BLaER1 treated with 17β-estradiol and CSF1 and Interleukin-3, amounts not matched to agents 10 nM and 100 nM (cell line): ENCODE data around the gene CPZ.
"Not testable (repeated sequence)": the region's sequence is repeated elsewhere in the genome, so short reads cannot be mapped to it uniquely, and the experiment has no call there.

Source experiments
- H3K27ac ChIP-seq, 11 experiments: shearing (Covaris generic); formaldehyde crosslinking; 2 replicates each; pipeline ENCODE4 v1.8.1; 2022
- H3K27me3 ChIP-seq, 11 experiments: shearing (Covaris generic); formaldehyde crosslinking; 2 replicates each; pipeline ENCODE4 v1.8.1; 2022
- H3K36me3 ChIP-seq, 11 experiments: shearing (Covaris generic); formaldehyde crosslinking; 2 replicates each; pipeline ENCODE4 v1.8.1; 2022
- H3K4me1 ChIP-seq, 10 experiments: shearing (Covaris generic); formaldehyde crosslinking; 2 replicates each; pipeline ENCODE4 v1.8.1; 2022
- H3K4me2 ChIP-seq, 11 experiments: shearing (Covaris generic); formaldehyde crosslinking; 2 replicates each; pipeline ENCODE4 v1.8.1; 2022
- H3K4me3 ChIP-seq, 10 experiments: shearing (Covaris generic); formaldehyde crosslinking; 2 replicates each; pipeline ENCODE4 v1.8.1; 2022
- H3K9ac ChIP-seq, 11 experiments: shearing (Covaris generic); formaldehyde crosslinking; 2 replicates each; pipeline ENCODE4 v1.8.1; 2022
- H3K9me3 ChIP-seq, 11 experiments: shearing (Covaris generic); formaldehyde crosslinking; replicated peaks in 1 of 11; 2 replicates each; pipeline ENCODE4 v1.8.1; 2022
- H4K20me1 ChIP-seq, 11 experiments: shearing (Covaris generic); formaldehyde crosslinking; 2 replicates each; pipeline ENCODE4 v1.8.1; 2022
- Cebpa-rat ChIP-seq, 11 experiments: shearing (Covaris generic); IDR thresholded peaks; 2 replicates each; pipeline ENCODE4 v1.8.1; 2022

CPZ gene

DNA sequence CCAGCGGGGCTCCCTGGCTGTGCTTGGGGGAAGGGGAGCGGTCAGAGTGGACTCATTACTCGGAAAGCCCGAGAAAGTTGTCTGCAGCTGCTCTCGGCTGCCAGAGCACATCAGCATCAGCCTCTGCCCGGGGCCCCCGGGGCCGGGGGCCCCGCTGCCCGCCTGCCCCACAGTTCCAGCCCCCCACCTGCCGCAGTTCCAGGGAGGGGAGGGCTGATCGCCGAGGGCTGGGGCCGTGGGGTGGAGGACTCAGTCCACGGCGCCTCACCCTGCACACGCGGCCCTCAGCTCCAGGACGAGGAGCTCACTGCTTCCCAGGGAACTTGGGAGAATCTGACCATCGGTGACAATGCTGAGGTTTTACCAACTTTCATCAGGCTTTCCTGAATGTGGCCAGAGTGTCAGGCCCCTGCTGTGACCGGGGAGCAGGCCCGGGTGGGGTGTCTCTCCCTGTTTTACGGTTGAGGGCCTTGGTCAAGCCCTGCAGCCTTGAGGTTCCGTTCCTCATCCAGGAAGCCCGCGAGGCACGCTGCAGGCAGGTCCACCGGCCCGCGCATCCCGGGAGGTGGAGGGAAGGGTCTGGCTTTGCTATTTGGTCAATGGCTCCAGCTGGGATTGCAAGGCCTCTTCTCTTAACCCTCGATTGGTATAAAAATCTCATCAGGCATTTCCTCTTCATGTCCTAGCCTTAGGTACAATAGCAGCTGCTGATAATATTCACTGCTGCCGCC lies 57.2 kb downstream of the CPZ start:
- Histone ChIP-seq H3K4me1 (no peaks in the 10 kb centered on the region), H3K4me3 (no peak overlapping the region), H3K9ac (no peak overlapping the region), H3K4me2 (no peak overlapping the region), H3K27me3 (no peaks in the 10 kb centered on the region), H4K20me1 (peaks cover 0 to 8% (median 0%) of the 10 kb centered on the region in 11 experiments; a peak in 2 of 22 replicates), H3K27ac (no peak overlapping the region), H3K36me3 (no peaks in the 10 kb centered on the region), H3K9me3 (peaks cover 0 to 12% (median 9%) of the 10 kb centered on the region in 11 experiments; a peak in 18 of 22 replicates)
- no peak for TF ChIP-seq Cebpa-rat (IDR thresholded peaks at IDR 0.05)

DNA sequence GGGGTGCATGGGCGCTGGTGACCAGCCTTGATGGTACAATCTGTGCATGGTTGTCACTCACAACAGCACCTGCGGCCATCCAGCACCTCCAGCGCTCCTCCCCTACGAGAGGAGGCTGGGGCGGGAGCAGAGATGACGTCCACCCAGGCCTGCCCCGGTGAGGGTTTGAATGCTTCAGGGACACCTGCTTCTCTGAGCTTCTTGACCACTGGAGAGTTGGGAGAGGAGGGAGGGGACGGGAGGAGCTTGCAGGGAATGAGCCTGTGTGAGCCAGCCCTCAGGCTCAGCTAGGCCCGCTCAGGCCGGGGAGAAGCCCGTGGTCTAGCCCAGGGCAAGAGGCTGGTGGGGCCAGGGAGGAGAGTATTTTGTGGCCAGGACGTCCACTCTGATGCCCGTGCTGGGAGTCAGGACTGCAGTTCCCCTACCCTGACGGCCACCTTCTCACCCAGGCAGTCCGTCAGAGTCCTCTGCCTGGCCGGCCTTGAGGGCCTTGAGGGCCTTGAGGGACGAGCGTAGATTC lies 59.2 kb downstream of the CPZ start:
- no peak for TF ChIP-seq Cebpa-rat (IDR thresholded peaks at IDR 0.05)
- H4K20me1 ChIP-seq = peaks cover 0 to 4% (median 0%) of the 10 kb centered on the region in 11 experiments; a peak in 2 of 22 replicates
- no peak overlapping the region for H3K27ac ChIP-seq
- H3K4me1 ChIP-seq = peaks cover 0 to 13% (median 9%) of the 10 kb centered on the region in 10 experiments; a peak in 17 of 20 replicates
- H3K4me2 ChIP-seq = no peak overlapping the region
- peaks cover 0 to 22% (median 17%) of the 10 kb centered on the region in 11 experiments; a peak in 19 of 22 replicates for H3K9me3 ChIP-seq
- no peak overlapping the region for H3K4me3 ChIP-seq
- H3K36me3 ChIP-seq = no peaks in the 10 kb centered on the region
- H3K9ac ChIP-seq = no peak overlapping the region
- H3K27me3 ChIP-seq = no peaks in the 10 kb centered on the region

- Histone ChIP-seq H3K27ac (no peak overlapping the region), H3K36me3 (no peaks in the 10 kb centered on the region), H3K9me3 (peaks cover 0 to 22% (median 17%) of the 10 kb centered on the region in 11 experiments; a peak in 19 of 22 replicates), H3K27me3 (no peaks in the 10 kb centered on the region), H3K4me2 (no peak overlapping the region), H3K9ac (no peak overlapping the region), H4K20me1 (peaks cover 0 to 4% (median 0%) of the 10 kb centered on the region in 11 experiments; a peak in 4 of 22 replicates), H3K4me3 (no peak overlapping the region), H3K4me1 (peaks cover 0 to 20% (median 16%) of the 10 kb centered on the region in 10 experiments; a peak in 17 of 20 replicates)
- TF ChIP-seq Cebpa-rat (IDR thresholded peaks at IDR 0.05) = no peak
Observed at GRCh38 chr4:8652181-8653078, 59.9 kb downstream of the CPZ start.

DNA sequence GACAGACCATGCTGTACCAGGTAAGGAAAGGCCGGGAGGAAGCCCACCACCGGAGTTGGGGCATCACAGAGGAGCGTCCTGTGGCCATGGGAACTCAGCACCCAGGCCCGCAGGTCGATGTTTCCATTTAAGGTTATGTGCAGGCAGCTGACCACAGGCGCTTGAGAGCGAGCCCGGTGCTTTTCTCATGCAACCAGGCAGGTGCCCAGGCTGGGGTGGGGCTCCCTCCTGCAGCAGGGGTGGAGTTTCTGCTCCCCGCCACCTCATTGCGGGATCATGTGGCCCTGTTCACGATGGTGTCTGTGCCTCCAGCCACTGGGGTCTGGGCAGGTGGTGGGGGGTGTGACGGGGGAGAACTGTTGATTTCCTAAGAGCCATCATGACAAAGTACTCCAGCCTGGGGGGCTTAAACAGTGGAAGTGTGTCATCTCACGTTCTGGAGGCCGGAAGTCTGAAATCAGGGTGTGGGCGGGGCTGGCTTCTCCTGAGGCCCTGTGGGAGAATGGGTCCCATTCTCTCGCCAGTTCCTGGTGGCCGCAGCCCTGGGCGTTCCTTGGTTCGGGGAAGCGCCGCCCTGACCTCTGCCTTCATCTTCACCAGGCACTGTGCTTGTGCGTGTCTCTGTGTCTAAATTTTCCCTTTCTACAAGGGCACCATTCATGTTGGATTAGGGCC lies 60.9 kb downstream of the CPZ start:
- Histone ChIP-seq H3K4me3 (no peak overlapping the region), H3K9me3 (peaks cover 0 to 22% (median 17%) of the 10 kb centered on the region in 11 experiments; a peak in 19 of 22 replicates), H4K20me1 (peaks cover 0 to 4% (median 0%) of the 10 kb centered on the region in 11 experiments; a peak in 4 of 22 replicates), H3K27ac (no peak overlapping the region), H3K27me3 (no peaks in the 10 kb centered on the region), H3K4me1 (peaks cover 0 to 24% (median 20%) of the 10 kb centered on the region in 10 experiments; a peak in 17 of 20 replicates), H3K36me3 (no peaks in the 10 kb centered on the region), H3K9ac (no peak overlapping the region), H3K4me2 (no peak overlapping the region)
- TF ChIP-seq Cebpa-rat (IDR thresholded peaks at IDR 0.05) = no peak

DNA sequence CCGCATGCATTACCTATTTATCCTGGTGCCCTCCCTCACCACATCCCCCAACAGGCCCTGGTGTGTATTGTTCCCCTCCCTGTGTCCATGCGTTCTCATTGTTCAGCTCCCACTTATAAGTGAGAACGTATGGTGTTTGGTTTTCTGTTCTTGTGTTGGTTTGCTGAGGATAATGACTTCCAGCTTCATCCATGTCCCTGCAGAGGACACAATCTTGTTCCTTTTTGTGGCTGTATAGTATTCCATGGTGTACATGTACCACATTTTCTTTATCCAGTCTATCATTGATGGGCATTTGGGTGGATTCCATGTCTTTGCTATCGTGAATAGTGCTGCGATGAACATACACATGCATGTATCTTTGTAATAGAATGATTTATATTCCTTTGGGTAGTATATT lies 61.6 kb downstream of the CPZ start:
- not testable (repeated sequence) for H4K20me1 ChIP-seq, H3K9ac ChIP-seq, H3K4me3 ChIP-seq, H3K36me3 ChIP-seq, H3K27ac ChIP-seq, H3K27me3 ChIP-seq, H3K4me2 ChIP-seq
- Histone ChIP-seq H3K4me1 (peaks cover 0 to 24% (median 20%) of the 10 kb centered on the region in 10 experiments; a peak in 17 of 20 replicates), H3K9me3 (peaks cover 0 to 22% (median 17%) of the 10 kb centered on the region in 11 experiments; a peak in 19 of 22 replicates)

- H3K27ac ChIP-seq = no peak overlapping the region
- H3K27me3 ChIP-seq = no peaks in the 10 kb centered on the region
Observed at GRCh38 chr4:8655411-8656184, 63.0 kb downstream of the CPZ start.

DNA sequence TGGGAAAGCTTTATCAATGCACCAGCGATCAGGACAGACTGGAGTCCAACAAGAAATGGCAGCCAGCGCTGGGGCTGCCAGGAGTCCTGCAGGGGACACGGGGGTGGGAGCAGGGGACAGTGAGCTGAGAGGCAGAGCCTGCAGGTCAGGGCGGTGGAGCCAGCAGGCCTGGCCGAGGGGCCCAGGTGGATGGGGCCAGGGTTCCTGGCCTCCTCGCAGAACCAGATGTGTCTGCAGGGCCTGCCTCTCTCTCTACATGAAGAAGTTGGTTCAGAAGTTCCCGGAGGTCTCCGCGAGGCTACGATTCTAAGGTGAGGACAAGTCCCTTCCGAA lies 63.6 kb downstream of the CPZ start:
- no peaks in the 10 kb centered on the region for H3K27me3 ChIP-seq
- no peak overlapping the region; a peak in 1 of 22 replicates for H3K27ac ChIP-seq
- no peaks in the 10 kb centered on the region for H3K36me3 ChIP-seq
- H3K4me3 ChIP-seq = no peak overlapping the region
- peaks cover 0 to 22% (median 17%) of the 10 kb centered on the region in 11 experiments; a peak in 19 of 22 replicates for H3K9me3 ChIP-seq
- peaks cover 0 to 4% (median 0%) of the 10 kb centered on the region in 11 experiments; a peak in 3 of 22 replicates for H4K20me1 ChIP-seq
- peak overlapping the region in 8 of 11 experiments; percentile 55 to 83 (median 76); a peak in 16 of 22 replicates for H3K4me2 ChIP-seq
- no peak for TF ChIP-seq Cebpa-rat (IDR thresholded peaks at IDR 0.05)
- no peak overlapping the region for H3K9ac ChIP-seq
- H3K4me1 ChIP-seq = peaks cover 0 to 36% (median 30%) of the 10 kb centered on the region in 10 experiments; a peak in 18 of 20 replicates

More at GRCh38 chr4:8655411-8656184, 63.0 kb downstream of the CPZ start:
- Histone ChIP-seq H3K9me3 (peaks cover 0 to 22% (median 17%) of the 10 kb centered on the region in 11 experiments; a peak in 19 of 22 replicates), H3K36me3 (no peaks in the 10 kb centered on the region), H3K4me1 (peaks cover 0 to 31% (median 26%) of the 10 kb centered on the region in 10 experiments; a peak in 18 of 20 replicates), H3K9ac (no peak overlapping the region), H3K4me3 (no peak overlapping the region), H4K20me1 (peaks cover 0 to 4% (median 0%) of the 10 kb centered on the region in 11 experiments; a peak in 3 of 22 replicates), H3K4me2 (peak overlapping the region in 7 of 11 experiments; percentile 55 to 83 (median 76); a peak in 12 of 22 replicates)
- no peak for TF ChIP-seq Cebpa-rat (IDR thresholded peaks at IDR 0.05)
